H1 (cell line): ENCODE measurements around the gene NHLH2. TPM values are rescaled to one million over a fixed set of nuclear protein-coding genes. Genes with fewer than 3 reads are reported as not detected.

ENCODE experiments used
- CTCF ChIA-PET: fragments of 300-600 bp; sonication (Branson Sonifier 250); formaldehyde crosslinking; loops from one replicate; lab custom pipeline; 2021; ENCODE audit not compliant: partially characterized antibody; lab: Charles Lee
- POLR2A ChIA-PET: fragments of 300-600 bp; sonication (Branson Sonifier 250); formaldehyde crosslinking; loops from one replicate; lab custom pipeline; 2021; ENCODE audit warnings: inconsistent platforms; ENCODE audit not compliant: partially characterized antibody; lab: Charles Lee
- DNase-seq, 2 experiments: peaks; one replicate each; pipeline versions ENCODE4 v3.0.0 to v3.0.0-alpha.2; 2010 to 2022; ENCODE audit warnings: low spot score in 2 of 2, low read depth in 1 of 2, mixed read lengths in 1 of 2
- FAIRE-seq: peaks from 2 replicates; lab custom pipeline; 2011; peaks lifted over from hg19 to GRCh38; lab: Jason Lieb, UNC
- H2AFZ ChIP-seq: 2 replicates; pipeline ENCODE4 v1.8.1; 2012; ENCODE audit warnings: low read length, inconsistent platforms
- H2AK5ac ChIP-seq: 2 replicates; pipeline ENCODE4 v1.6.1; 2013; ENCODE audit warnings: low read depth, low read length
- H2BK120ac ChIP-seq: replicated peaks from 2 replicates; pipeline ENCODE3; 2013; ENCODE audit warnings: low read depth, low read length, inconsistent platforms
- H2BK12ac ChIP-seq: 2 replicates; pipeline ENCODE4 v1.6.1; 2013; ENCODE audit warnings: low read depth, low read length
- H2BK15ac ChIP-seq: 2 replicates; pipeline ENCODE4 v1.6.1; 2013; ENCODE audit warnings: low read length
- H2BK20ac ChIP-seq: 2 replicates; pipeline ENCODE4 v1.6.1; 2013; ENCODE audit warnings: low read length
- H2BK5ac ChIP-seq: 2 replicates; pipeline ENCODE4 v1.6.1; 2013; ENCODE audit warnings: low read depth, low read length
- H3K14ac ChIP-seq: 2 replicates; pipeline ENCODE4 v1.6.1; 2013; ENCODE audit warnings: inconsistent platforms; ENCODE audit not compliant: insufficient read length
- H3K18ac ChIP-seq: 2 replicates; pipeline ENCODE4 v1.6.1; 2013; ENCODE audit warnings: low read length; ENCODE audit errors: extremely low read depth
- H3K23ac ChIP-seq: 2 replicates; pipeline ENCODE4 v1.6.1; 2013; ENCODE audit warnings: inconsistent platforms; ENCODE audit not compliant: insufficient read length
- H3K23me2 ChIP-seq: 2 replicates; pipeline ENCODE4 v1.6.1; 2013; ENCODE audit warnings: low read depth, low read length
- H3K27ac ChIP-seq: 2 replicates; pipeline ENCODE4 v1.6.1; 2011; ENCODE audit warnings: low read depth, low read length, inconsistent platforms
- H3K27me3 ChIP-seq, 4 experiments: replicated peaks in 1 of 4; 1 replicate in 1 of 4; 2 replicates in 3 of 4; pipeline versions ENCODE4 v1.6.1 to v1.8.1; 2011 to 2013; ENCODE audit warnings: low read length in 3 of 4, mild to moderate bottlenecking in 3 of 4, inconsistent platforms in 2 of 4, mixed read lengths in 2 of 4, moderate library complexity in 1 of 4; ENCODE audit not compliant: control insufficient read depth in 3 of 4, insufficient read depth in 3 of 4; ENCODE audit errors: extremely low read depth in 1 of 4
- H3K36me3 ChIP-seq, 4 experiments: 2 replicates each; pipeline versions ENCODE4 v1.6.1 to v1.8.1; 2011 to 2013; ENCODE audit warnings: mild to moderate bottlenecking in 4 of 4, low read length in 3 of 4, moderate library complexity in 2 of 4, control low read depth in 1 of 4, inconsistent platforms in 1 of 4; ENCODE audit not compliant: insufficient read depth in 4 of 4, control insufficient read depth in 2 of 4
- H3K4ac ChIP-seq: replicated peaks from 2 replicates; pipeline ENCODE3; 2013; ENCODE audit warnings: low read length, low read depth, mixed read lengths, inconsistent platforms; ENCODE audit not compliant: insufficient read length
- H3K4me1 ChIP-seq, 4 experiments: replicated peaks in 1 of 4; 1 replicate in 1 of 4; 2 replicates in 3 of 4; pipeline versions ENCODE4 v1.6.1 to v1.8.1; 2011 to 2013; ENCODE audit warnings: low read length in 3 of 4, inconsistent platforms in 2 of 4, mixed read lengths in 1 of 4; ENCODE audit not compliant: insufficient read depth in 4 of 4, control insufficient read depth in 3 of 4
- H3K4me2 ChIP-seq, 2 experiments: 2 replicates each; pipeline versions ENCODE4 v1.6.1 to v1.8.1; 2011 to 2013; ENCODE audit warnings: low read depth in 2 of 2, low read length in 2 of 2, control low read depth in 1 of 2, inconsistent platforms in 1 of 2, mild to moderate bottlenecking in 1 of 2; ENCODE audit not compliant: insufficient read depth in 1 of 2
- H3K4me3 ChIP-seq, 4 experiments: fragments of 200-600, 300-600 bp in 1 of 4; sonication (generic), shearing (Covaris generic), sonication (Bioruptor Twin) in 1 of 4; 2 replicates each; pipeline versions ENCODE4 v1.5.1 to v1.8.1; 2011 to 2016; ENCODE audit warnings: low read length in 4 of 4, low read depth in 3 of 4, control low read depth in 2 of 4, inconsistent platforms in 2 of 4, mild to moderate bottlenecking in 2 of 4, mixed read lengths in 1 of 4, moderate library complexity in 1 of 4; ENCODE audit not compliant: insufficient read depth in 2 of 4; ENCODE audit errors: extremely low read depth in 1 of 4
- H3K56ac ChIP-seq: replicated peaks from 2 replicates; pipeline ENCODE3; 2013; ENCODE audit warnings: low read depth, mild to moderate bottlenecking, mixed read lengths, low read length, inconsistent platforms; ENCODE audit not compliant: insufficient read length
- H3K79me1 ChIP-seq: 2 replicates; pipeline ENCODE4 v1.6.1; 2013; ENCODE audit warnings: low read depth, low read length, control low read depth
- H3K79me2 ChIP-seq, 2 experiments: 2 replicates each; pipeline versions ENCODE4 v1.6.1 to v1.8.1; 2012 to 2013; ENCODE audit warnings: low read length in 2 of 2, mild to moderate bottlenecking in 2 of 2, inconsistent platforms in 1 of 2; ENCODE audit not compliant: insufficient read depth in 2 of 2, control insufficient read depth in 1 of 2
- H3K9ac ChIP-seq, 4 experiments: replicated peaks in 1 of 4; 1 replicate in 1 of 4; 2 replicates in 3 of 4; pipeline versions ENCODE4 v1.6.1 to v1.8.1; 2011 to 2013; ENCODE audit warnings: low read depth in 3 of 4, low read length in 3 of 4, control low read depth in 2 of 4, mild to moderate bottlenecking in 2 of 4, moderate library complexity in 2 of 4, inconsistent platforms in 1 of 4; ENCODE audit errors: extremely low read depth in 1 of 4
- H3K9me3 ChIP-seq, 2 experiments: 2 replicates each; pipeline versions ENCODE4 v1.6.1 to v1.8.1; 2012 to 2013; ENCODE audit warnings: mild to moderate bottlenecking in 2 of 2, moderate library complexity in 2 of 2, control low read depth in 1 of 2, inconsistent platforms in 1 of 2, low read depth in 1 of 2, low read length in 1 of 2, mixed read lengths in 1 of 2; ENCODE audit not compliant: insufficient read depth in 2 of 2
- H4K20me1 ChIP-seq, 2 experiments: replicated peaks in 1 of 2; 2 replicates each; pipeline versions ENCODE3 to v1.8.1; 2011 to 2013; ENCODE audit warnings: inconsistent platforms in 2 of 2, low read length in 2 of 2, mild to moderate bottlenecking in 1 of 2; ENCODE audit not compliant: insufficient read depth in 2 of 2, control insufficient read depth in 1 of 2
- H4K5ac ChIP-seq: 2 replicates; pipeline ENCODE4 v1.6.1; 2013; ENCODE audit warnings: low read length, low read depth, mixed read lengths, inconsistent platforms; ENCODE audit not compliant: insufficient read length
- H4K8ac ChIP-seq: 2 replicates; pipeline ENCODE4 v1.8.0; 2013; ENCODE audit warnings: mild to moderate bottlenecking, moderate library complexity, low read length, inconsistent platforms; ENCODE audit not compliant: insufficient read depth; ENCODE audit errors: extremely low read depth
- H4K91ac ChIP-seq: replicated peaks from 2 replicates; pipeline ENCODE3; 2013; ENCODE audit warnings: low read length, mixed read lengths, inconsistent platforms; ENCODE audit not compliant: insufficient read length
- ASH2L ChIP-seq: fragments of 200-600, 300-600 bp; sonication (generic); IDR thresholded peaks from one replicate; pipeline ENCODE4 v1.7.1; 2017; ENCODE audit warnings: low read length
- CTCF ChIP-seq, 3 experiments: IDR thresholded peaks; 1 replicate in 2 of 3; 2 replicates in 1 of 3; pipeline versions ENCODE4 v1.5.1 to v1.6.1; 2011; ENCODE audit warnings: low read length in 3 of 3, mild to moderate bottlenecking in 3 of 3, inconsistent platforms in 2 of 3, low read depth in 1 of 3, moderate library complexity in 1 of 3; ENCODE audit not compliant: insufficient read depth in 1 of 3; ENCODE audit errors: control extremely low read depth in 1 of 3
- EZH2 ChIP-seq: fragments of 200-600 bp; sonication (generic); IDR thresholded peaks from 2 replicates; pipeline ENCODE4 v1.7.1; 2012; ENCODE audit warnings: low read depth, mild to moderate bottlenecking, moderate library complexity, low read length, inconsistent platforms; ENCODE audit not compliant: severe bottlenecking
- GABPA ChIP-seq: IDR thresholded peaks from 2 replicates; pipeline ENCODE4 v1.6.1; 2011; ENCODE audit warnings: mild to moderate bottlenecking, low read length, moderate library complexity, borderline replicate concordance; ENCODE audit not compliant: insufficient read depth
- NRF1 ChIP-seq: IDR thresholded peaks from 2 replicates; pipeline ENCODE4 v1.6.1; 2011; ENCODE audit warnings: mild to moderate bottlenecking, low read depth, low read length, improper control_type of control experiment
- POU5F1 ChIP-seq: IDR thresholded peaks from 2 replicates; pipeline ENCODE4 v1.6.1; 2011; ENCODE audit warnings: low read depth, mild to moderate bottlenecking, low read length, moderate library complexity
- RAD21 ChIP-seq, 2 experiments: IDR thresholded peaks in 1 of 2; conservative IDR thresholded peaks in 1 of 2; 2 replicates each; pipeline ENCODE4 v1.6.1; 2011; ENCODE audit warnings: low read depth in 2 of 2, low read length in 2 of 2, improper control_type of control experiment in 1 of 2, inconsistent platforms in 1 of 2, mild to moderate bottlenecking in 1 of 2, moderate library complexity in 1 of 2
- WGBS, 2 experiments: shearing (Covaris generic) in 1 of 2; methylation state at CpG; one replicate each; pipeline versions ENCODE4 v1.1.6 to v1.1.7; 2013 to 2015; ENCODE audit warnings: low lambda C conversion rate in 2 of 2, mixed read lengths in 2 of 2, inconsistent platforms in 1 of 2, low coverage in 1 of 2, missing lambda C conversion rate in 1 of 2; ENCODE audit not compliant: insufficient replicate concordance in 2 of 2, insufficient coverage in 1 of 2, insufficient read length in 1 of 2; ENCODE audit errors: extremely low coverage in 1 of 2, missing lambda C conversion rate in 1 of 2; 5-methylcytosine and 5-hydroxymethylcytosine counted together
- polyA plus RNA-seq, 7 experiments: library from polyadenylated mRNA; depleted of rRNA in 3 of 7; stranded (reverse) in 5 of 7; unstranded in 2 of 7; fragments of >200 nt in 5 of 7; fragments of 200-250 nt in 2 of 7; gene quantifications; 1 replicate in 5 of 7; 2 replicates in 1 of 7; 4 replicates in 1 of 7; pipeline versions ENCODE4 v1.2.1 to v1.2.3, GENCODE V29; 2011 to 2013; ENCODE audit warnings: missing spikeins in 2 of 7, mixed read lengths in 2 of 7
- total RNA-seq: library from RNA; stranded (reverse); fragmentation: NEBNext Ultra II Directional; extraction: Animal tissue kit (Norgen Biotek cat#: 25700); gene quantifications from 2 replicates; pipeline ENCODE4 v1.2.1, GENCODE V29; 2021

NHLH2 gene
- total and polyA plus RNA-seq, 2 of the 8 experiments (the other 6 are each of a cell fraction or from before 2014, with no cell fraction given), result 0.92 to 1.1 TPM

- TF ChIP-seq CTCF (IDR thresholded peaks at IDR 0.05; ENCODE audit: control extremely low read depth in 1 of 3, insufficient read depth in 1 of 3, low read depth in 1 of 3, low read length in 3 of 3) (no peak), EZH2 (no peak), GABPA (no peak), RAD21 (IDR thresholded peaks at IDR 0.05 in 1 of 2, conservative IDR thresholded peaks at IDR 0.05 in 1 of 2; ENCODE audit: low read depth in 2 of 2, low read length in 2 of 2) (no peak), ASH2L (no peak), NRF1 (no peak), POU5F1 (no peak)
- TF ChIP-seq, all 59 proteins: peak for 0
- H3K4me1 ChIP-seq, result no peaks in the 10 kb centered on the region
- H3K36me3 ChIP-seq, result no peaks in the 10 kb centered on the region
- DNase-seq (no peak), FAIRE-seq (no peak)
- H3K14ac ChIP-seq, result no peak overlapping the region
- no peak overlapping the region for H3K4me3 ChIP-seq
- H4K8ac ChIP-seq, result no peak overlapping the region; the same call in 1 of the 2 replicates
- ChIA-PET POLR2A (no interaction called here), CTCF (interaction anchor here (1.1 to 2.3 kb wide), 4 partner anchors 14 to 106 kb away, joined by 3 to 5 read pairs (median 4); no protein-coding TSS in a partner anchor)
- no peak overlapping the region for H2BK15ac ChIP-seq
- H3K23me2 ChIP-seq, result no peaks in the 10 kb centered on the region
- H4K20me1 ChIP-seq, result no peaks in the 10 kb centered on the region
- no peak overlapping the region for H3K18ac ChIP-seq
- no peak overlapping the region for H2AFZ ChIP-seq
- no peaks in the 10 kb centered on the region for H3K79me2 ChIP-seq
- H3K23ac ChIP-seq, result no peak overlapping the region
- no peak overlapping the region for H2AK5ac ChIP-seq
- H3K4ac ChIP-seq, result no peak overlapping the region
- no peak overlapping the region for H2BK12ac ChIP-seq
- H2BK120ac ChIP-seq, result no peak overlapping the region
- 78% methylated on average over 3 of the region's 5 CpGs; no CpG with 5 or more reads in 1 of the 2 experiments for WGBS, 2 experiments
- H2BK5ac ChIP-seq, result no peak overlapping the region
- no peak overlapping the region for H3K9ac ChIP-seq
- no peaks in the 10 kb centered on the region for H3K27me3 ChIP-seq
- H3K56ac ChIP-seq, result no peak overlapping the region
- no peak overlapping the region for H4K91ac ChIP-seq
- H3K27ac ChIP-seq, result no peak overlapping the region
- no peaks in the 10 kb centered on the region for H3K9me3 ChIP-seq
- no peak overlapping the region for H4K5ac ChIP-seq
- H3K4me2 ChIP-seq, result no peak overlapping the region
- H3K79me1 ChIP-seq, result no peaks in the 10 kb centered on the region
- H2BK20ac ChIP-seq, result no peak overlapping the region
These were observed 36.6 kb upstream of the NHLH2 start for GRCh38 chr1:115877511-115877910.
